Stimulated activated CD4-positive, alpha-beta T cell treated with anti-CD3 and anti-CD28 coated beads, TNF-alpha, amount 100 ng/mL, for 24 hours (primary cell): ENCODE measurements around the gene APMAP.
"Not testable (repeated sequence)": the region's sequence is repeated elsewhere in the genome, so short reads cannot be mapped to it uniquely, and the experiment has no call there.

Experiments used
- DNase-seq, 3 experiments: peaks; one replicate each; pipeline ENCODE4 v3.0.0-alpha.2; 2020; ENCODE audit warnings: low read depth in 3 of 3

Gene APMAP

GRCh38 chr20:24952376-24953208, 40.0 kb downstream of the APMAP start:
- no peak for DNase-seq

DNA sequence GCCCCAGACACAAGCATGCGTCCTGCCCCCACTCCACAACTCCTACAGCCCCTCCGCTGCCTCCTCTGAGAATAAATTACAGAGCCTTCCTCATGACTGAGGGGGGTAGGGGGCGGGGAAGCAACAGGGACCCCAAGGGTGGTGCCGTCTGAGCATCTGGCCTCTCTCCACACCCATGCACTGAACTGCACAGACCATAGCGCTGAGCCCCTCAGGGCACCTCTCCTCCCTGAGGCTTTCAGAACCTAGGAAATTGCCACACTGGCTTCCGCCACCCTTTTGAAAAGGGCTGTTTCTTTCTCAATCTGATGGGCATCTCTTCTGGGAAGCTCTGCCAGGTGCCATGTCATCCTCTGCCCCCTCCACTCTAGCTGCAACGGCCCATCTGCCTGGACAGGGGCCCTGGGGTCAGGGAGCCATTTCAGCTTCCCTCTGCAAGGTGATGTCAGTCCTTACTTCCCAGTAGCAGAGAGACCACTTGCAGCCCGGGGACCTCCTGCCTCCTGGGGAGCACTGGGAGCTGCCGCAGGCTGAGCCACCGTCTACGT, 40.9 kb downstream of the APMAP start:
- DNase-seq: no peak

DNA sequence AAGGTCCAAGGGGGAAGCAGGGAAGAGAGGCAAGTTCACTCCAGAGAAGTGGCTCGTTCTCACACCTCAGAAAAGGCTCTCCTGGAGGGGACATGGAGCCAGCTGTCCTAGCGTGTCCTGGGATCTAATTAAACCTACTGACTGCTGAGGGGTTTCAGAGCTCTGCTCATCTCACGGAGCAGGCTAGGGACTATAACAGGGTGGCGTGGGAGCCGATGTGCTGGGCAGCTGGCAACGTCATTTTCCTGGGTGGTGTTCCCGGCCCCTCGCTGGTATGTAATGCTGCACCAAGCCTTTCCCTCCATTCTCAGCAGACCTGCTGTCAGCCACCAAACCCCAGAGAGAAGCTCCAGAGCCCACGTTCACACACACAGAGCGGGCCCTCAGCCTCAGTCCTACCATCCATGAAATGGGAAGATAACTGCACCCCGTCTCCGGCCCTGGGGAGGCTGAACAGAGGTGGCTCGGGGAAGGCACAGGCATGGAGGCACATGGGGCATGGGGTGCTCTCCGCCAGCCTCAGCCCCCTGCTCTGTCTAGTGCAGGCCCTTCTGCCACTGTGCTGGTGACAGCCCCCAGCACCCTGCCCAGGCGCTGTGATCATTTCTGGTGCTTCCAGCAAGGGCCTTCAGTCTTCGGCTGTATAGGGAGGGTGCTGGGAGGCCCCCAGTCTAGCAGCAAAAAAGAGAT, 41.6 kb downstream of the APMAP start:
- no peak for DNase-seq

GRCh38 chr20:24950128-24950835, 42.3 kb downstream of the APMAP start:
- DNase-seq: no peak

- DNase-seq: no peak
Measured at GRCh38 chr20:24949756-24950127, 42.8 kb downstream of the APMAP start.

GRCh38 chr20:24948939-24949679, 43.4 kb downstream of the APMAP start, which contains the start of gene CST7:
CST7 (plus strand) TSS chr20:24949269; CDS start chr20:24949506, 237 bp downstream.
- peak; percentile 64 to 85 (median 66) for DNase-seq

DNA sequence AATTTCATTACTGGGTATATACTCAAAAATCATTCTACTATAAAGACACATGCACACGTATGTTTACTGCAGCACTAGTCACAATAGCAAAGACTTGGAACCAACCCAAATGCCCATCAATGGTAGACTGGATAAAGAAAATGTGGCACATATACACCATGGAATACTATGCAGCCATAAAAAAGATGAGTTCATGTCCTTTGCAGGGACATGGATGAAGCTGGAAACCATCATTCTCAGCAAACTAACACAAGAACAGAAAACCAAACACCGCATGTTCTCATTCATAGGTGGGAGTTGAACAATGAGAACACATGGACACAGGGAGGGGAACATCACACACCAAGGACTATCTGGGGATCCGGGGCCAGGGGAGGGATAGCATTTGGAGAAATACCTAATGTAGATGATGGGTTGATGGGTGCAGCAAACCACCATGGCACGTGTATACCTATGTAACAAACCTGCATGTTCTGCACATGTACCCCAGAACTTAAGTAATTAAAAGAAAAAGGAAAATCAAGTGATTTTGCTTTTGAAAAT, 44.1 kb downstream of the APMAP start:
- not testable (repeated sequence) for DNase-seq

- DNase-seq: not testable (repeated sequence)
Measured at GRCh38 chr20:24946376-24946775, 46.2 kb downstream of the APMAP start.

DNA sequence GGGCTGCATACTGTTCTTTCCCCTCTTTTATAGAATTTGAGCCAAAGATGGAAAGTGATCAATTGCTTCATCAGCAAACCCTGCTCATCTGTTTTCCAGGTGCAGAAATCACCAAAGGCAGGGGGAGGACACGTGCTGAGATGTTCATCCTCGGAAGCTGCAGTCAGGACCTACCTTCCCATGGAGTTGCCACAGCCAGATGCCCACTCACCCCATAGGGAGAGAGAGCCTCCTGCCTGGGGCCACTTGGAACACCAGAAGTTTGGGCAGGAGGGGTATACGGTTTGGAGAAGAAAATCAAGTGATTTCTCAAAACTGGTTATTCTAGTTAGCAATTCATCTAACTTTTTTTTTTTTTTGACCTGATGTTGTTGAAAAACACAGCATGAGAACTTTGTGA, 48.8 kb downstream of the APMAP start:
- DNase-seq: no peak

DNA sequence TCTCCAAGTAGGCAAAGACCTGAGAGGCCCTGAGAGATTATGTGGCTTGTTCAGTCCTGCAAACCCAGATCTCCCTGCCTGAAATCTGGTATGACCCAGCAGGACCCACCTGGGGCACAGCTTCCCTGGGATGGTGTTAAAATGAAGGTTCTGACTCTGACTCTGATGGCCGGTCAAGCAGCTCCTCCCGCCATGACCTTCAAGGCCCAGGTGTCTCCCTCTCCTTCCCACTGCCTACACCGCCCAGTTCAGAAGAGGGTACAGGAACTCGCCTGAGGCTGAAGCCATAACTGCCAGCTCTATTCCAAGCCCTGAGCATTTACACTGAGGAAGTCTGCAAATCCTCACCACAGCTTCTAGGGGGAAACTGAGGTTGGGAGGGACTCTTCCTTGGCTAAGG, 49.4 kb downstream of the APMAP start:
- no peak for DNase-seq

DNA sequence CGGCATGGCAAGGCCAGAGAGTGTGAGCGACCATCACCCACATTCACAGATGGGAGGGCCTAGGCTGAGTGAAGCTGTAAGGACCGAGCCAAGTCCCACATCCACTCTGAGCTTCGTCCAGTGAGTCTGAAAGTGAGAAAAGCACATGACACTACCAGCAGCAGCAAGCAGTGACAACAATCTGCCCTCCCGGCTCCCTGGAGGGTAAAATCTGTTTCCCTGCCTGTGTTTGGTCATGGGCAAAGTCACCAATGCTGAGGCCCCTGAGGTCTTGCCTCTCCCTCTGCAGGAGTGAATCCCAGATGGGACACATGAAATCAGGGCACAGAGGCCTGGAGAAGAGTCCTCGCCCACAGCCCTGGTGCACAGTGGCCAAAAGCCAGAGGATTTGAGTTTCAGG, 49.9 kb downstream of the APMAP start:
- no peak for DNase-seq

DNA sequence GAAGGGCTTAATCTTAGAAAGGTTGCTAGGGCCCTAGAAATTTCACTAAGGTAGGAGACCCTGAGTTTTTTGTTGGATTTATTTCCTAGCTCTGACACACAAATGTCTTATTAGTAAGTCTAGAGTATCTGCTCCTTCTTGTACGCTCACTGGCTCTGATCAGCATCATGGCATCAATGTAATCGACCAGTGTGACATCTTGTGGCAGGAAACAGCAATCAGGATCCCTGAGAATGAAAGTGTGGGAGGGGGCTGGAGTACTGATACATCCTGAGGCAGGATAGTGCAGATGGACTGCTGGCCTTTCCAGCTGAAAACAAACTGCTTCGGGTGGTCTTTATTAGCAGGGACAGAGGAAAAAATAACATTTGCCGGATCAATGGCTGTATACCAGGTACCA, 53.5 kb downstream of the APMAP start:
- no peak for DNase-seq

- no peak for DNase-seq
Measured at GRCh38 chr20:24938498-24938897, 54.1 kb downstream of the APMAP start.

- DNase-seq: no peak
Measured at GRCh38 chr20:24937579-24937978, 55.0 kb downstream of the APMAP start.

DNA sequence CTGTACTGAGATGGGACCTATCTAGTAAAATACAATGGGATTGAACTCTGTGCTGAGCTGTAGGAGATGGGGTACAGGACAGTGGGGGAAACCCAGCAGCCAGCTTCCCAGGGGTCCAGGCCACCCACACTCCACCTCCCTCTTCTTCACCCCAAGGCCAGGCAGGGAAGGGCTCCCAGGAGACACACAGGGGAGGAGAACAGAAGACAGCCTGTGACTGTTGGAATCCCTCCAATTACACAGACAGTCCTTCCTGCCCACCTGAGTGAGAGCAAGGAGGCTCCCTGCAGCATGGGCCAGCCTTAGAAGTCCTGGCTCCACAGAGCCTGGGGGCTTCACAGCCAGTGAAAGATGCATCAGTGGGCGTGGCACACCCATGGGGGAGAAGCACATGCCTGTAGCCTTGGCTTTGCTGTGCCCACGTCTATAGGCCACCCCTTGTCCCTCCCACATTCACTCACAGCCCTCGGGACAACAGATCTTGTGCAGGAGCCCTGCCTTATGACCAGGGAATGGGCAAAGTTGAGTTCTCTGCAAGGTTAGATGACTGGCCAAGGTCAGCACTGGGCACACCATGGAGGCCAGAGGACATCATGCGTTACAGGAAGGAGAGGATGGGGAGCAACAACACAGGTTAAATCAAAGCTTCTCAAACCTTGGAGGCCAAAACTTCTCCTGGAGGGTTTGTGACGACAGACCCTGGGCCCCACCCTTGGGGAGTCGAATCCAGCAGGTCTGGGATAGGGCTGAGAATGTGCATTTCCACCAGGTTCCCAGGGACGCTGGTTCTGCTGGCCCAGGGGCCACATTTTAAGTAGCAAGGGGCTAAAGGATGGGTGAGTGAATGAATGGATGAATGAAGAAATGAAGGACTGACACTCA, 55.8 kb downstream of the APMAP start:
- no peak for DNase-seq

GRCh38 chr20:24935766-24936525, 56.6 kb downstream of the APMAP start:
- DNase-seq: no peak

DNA sequence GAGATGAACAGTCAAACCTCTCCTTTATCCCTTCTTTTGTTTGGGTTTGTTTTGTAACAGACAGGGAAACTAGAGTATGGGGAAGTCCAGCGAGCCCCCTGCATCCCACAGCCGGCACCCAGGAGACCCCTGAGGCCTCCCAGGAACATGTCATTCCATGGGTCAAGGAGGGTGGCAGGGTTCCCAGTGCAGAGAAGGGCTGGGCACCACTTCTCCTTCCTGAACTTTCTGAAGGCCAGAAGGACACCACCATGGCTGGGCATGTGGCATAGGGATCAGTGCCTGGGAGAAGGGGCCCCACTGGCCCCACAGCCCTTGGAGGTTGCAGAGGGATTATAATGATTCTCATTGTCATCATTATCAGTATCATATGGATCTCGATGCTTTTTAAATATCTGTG, 57.4 kb downstream of the APMAP start:
- DNase-seq: no peak

DNA sequence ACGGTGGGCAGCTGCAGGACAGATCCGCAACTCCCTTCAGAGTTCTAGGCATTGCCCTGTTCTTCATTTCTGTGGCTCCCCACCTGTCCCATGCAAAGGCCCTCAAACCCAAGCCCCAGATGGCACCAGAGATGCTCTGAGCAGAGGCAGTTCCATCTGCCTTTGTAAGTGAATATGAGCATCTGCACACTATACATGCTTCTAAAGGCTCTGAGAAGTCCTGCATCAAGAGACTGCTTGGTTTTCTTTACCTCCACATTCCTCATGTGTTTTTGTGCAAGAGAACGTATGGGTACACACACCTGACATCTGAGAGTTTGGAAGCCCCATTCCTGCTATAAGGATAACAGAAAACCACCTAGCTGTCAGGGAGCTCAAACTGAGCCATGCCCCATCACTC, 57.8 kb downstream of the APMAP start:
- DNase-seq: no peak

DNA sequence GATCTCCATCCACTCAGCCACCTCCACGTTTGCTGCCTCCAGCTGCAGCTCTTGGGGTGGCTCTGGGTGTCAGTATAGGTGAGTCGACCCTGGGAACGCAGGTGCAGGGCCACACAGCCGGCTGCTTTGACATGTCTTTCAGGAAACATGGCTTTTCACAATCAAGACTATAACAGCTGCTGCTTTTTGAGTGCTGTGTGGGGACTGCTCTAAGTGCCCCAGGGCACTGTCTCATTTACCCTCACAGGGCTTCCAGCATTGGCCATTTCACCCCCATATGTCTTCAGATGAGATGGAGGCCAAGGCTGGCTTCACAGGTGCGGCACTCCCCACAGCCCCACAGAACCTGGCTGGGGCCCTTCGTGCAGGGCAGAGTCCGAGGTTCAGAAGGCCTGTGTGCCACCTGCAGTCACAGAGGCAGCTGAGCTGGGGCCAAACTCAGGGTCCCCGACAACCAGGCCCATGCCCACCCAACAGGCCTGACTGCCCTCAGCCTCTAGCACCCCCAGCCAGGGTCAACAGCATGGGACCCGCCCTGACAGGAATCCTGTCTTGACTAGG, 58.4 kb downstream of the APMAP start:
- DNase-seq: no peak
